Peyer's patch (tissue), 4 donors: Measurements from ENCODE around the gene ACIN1.

Source experiments
- CTCF ChIP-seq, 6 experiments: fragments of 450-650 bp in 4 of 6; fragments of 200-600 bp in 2 of 6; sonication (generic) in 1 of 6; IDR thresholded peaks; one replicate each; pipeline ENCODE4 v1.5.1; 2017 to 2019; ENCODE audit warnings: antibody characterized with exemption in 6 of 6, mild to moderate bottlenecking in 3 of 6, moderate library complexity in 1 of 6
- POLR2A ChIP-seq, 2 donors: fragments of 450-650 bp; IDR thresholded peaks; one replicate each; pipeline ENCODE4 v1.5.1; 2017; ENCODE audit warnings: antibody characterized with exemption in 2 of 2, mild to moderate bottlenecking in 2 of 2, moderate library complexity in 2 of 2

GRCh38 chr14:23069413-23069806 is 25.5 kb downstream of the ACIN1 start:
- TF ChIP-seq CTCF (IDR thresholded peaks at IDR 0.05) (no peak), POLR2A (IDR thresholded peaks at IDR 0.05) (no peak)
